NCI-H69 (cell line): ENCODE data around the gene A4GNT.
"Not testable (repeated sequence)": the region's sequence is repeated elsewhere in the genome, so short reads cannot be mapped to it uniquely, and the experiment has no call there.

ENCODE experiments used
- DNase-seq: peaks from one replicate; lab custom pipeline; 2025; lab: John Stamatoyannopoulos, UW

The A4GNT gene

GRCh38 chr3:138132239-138132638 is at the start of gene A4GNT:
Gene A4GNT, minus strand, starts transcription at chr3:138132390. Its CDS starts 1,134 bp downstream, at chr3:138131256.
- DNase-seq = no peak

- peak; percentile 56 for DNase-seq
Observed at GRCh38 chr3:138180375-138181029, 48.3 kb upstream of the A4GNT start.

- DNase-seq = peak; percentile 86
Observed at GRCh38 chr3:138174421-138175131, 42.4 kb upstream of the A4GNT start, which contains the start of gene DBR1. Gene DBR1, minus strand, starts transcription at chr3:138174921. Its CDS starts 126 bp downstream, at chr3:138174795.

GRCh38 chr3:138173769-138174420 is 41.7 kb upstream of the A4GNT start:
- DNase-seq = no peak

GRCh38 chr3:138172625-138173024 is 40.4 kb upstream of the A4GNT start:
- DNase-seq = no peak

- DNase-seq = no peak
Observed at GRCh38 chr3:138165061-138165460, 32.9 kb upstream of the A4GNT start.

- no peak for DNase-seq
Observed at GRCh38 chr3:138157743-138158142, 25.6 kb upstream of the A4GNT start.

GRCh38 chr3:138154534-138154933 is 22.3 kb upstream of the A4GNT start:
- no peak for DNase-seq

GRCh38 chr3:138148503-138148902 is 16.3 kb upstream of the A4GNT start:
- peak; percentile 0 for DNase-seq

- not testable (repeated sequence) for DNase-seq
Observed at GRCh38 chr3:138142181-138142580, 10.0 kb upstream of the A4GNT start.

- no peak for DNase-seq
Observed at GRCh38 chr3:138140940-138141339, 8.8 kb upstream of the A4GNT start.

- DNase-seq = no peak
Observed at GRCh38 chr3:138139691-138140090, 7.5 kb upstream of the A4GNT start.

- DNase-seq = no peak
Observed at GRCh38 chr3:138137861-138138260, 5.7 kb upstream of the A4GNT start.

- DNase-seq = no peak
Observed at GRCh38 chr3:138136201-138136600, 4.0 kb upstream of the A4GNT start.

- no peak for DNase-seq
Observed at GRCh38 chr3:138135833-138136194, 3.6 kb upstream of the A4GNT start.

GRCh38 chr3:138135146-138135832 is 3.1 kb upstream of the A4GNT start:
- no peak for DNase-seq

- DNase-seq = no peak
Observed at GRCh38 chr3:138127636-138128365, 4.4 kb downstream of the A4GNT start.

- peak; percentile 51 for DNase-seq
Observed at GRCh38 chr3:138125548-138126221, 6.5 kb downstream of the A4GNT start.

- peak; percentile 2 for DNase-seq
Observed at GRCh38 chr3:138124706-138125355, 7.4 kb downstream of the A4GNT start.

- no peak for DNase-seq
Observed at GRCh38 chr3:138124188-138124587, 8.0 kb downstream of the A4GNT start.

GRCh38 chr3:138119423-138119766 is 12.8 kb downstream of the A4GNT start:
- no peak for DNase-seq
